ENCODE data around the gene UBFD1. TPM values are rescaled to one million over a fixed set of nuclear protein-coding genes. Genes with fewer than 3 reads are reported as not detected.

Gene UBFD1
- total RNA-seq, 1 experiment from 2014 or later: 98.2 TPM

DNA sequence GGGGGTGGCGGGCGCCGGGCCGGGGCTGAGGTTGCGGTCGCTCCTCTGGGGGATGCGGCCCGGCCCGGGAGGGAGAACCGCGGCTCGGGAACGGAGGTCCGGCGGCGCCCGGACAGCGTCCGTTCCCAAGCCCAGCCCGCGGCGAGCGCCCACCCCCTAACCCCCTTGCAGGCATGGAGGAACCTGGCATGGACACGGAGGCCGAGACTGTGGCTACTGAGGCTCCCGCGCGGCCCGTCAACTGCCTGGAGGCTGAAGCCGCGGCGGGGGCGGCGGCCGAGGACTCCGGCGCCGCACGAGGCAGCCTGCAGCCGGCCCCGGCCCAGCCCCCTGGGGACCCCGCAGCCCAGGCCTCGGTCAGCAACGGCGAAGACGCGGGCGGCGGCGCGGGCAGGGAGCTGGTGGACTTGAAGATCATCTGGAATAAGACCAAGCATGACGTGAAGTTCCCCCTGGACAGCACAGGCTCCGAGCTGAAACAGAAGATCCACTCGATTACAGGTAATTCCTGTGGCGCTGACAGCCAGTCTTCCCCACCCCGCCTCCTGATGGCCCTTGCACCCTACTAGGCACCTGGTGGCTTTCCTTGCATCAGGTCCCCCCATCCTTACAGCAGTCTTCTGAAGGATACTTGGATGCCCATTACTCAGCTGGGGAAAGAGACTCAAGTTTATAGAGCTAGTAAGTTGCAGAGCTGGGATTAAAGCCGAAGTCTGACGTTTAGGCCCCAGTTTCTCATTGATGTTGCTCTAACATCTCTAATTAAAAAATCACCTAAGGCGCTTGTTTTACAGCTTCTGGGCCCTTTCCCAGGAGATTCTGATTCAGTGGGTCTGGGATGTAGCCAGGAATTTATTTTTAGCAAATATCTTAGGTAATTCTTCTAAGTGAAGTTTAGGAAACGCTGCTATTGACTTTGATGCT is 514 bp downstream of the UBFD1 start:
- Histone ChIP-seq H3K4me3 (peak overlapping the region; percentile 98), H3F3A (ENCODE audit: insufficient read depth, low read depth) (peaks cover 13% of the 10 kb centered on the region; the same call in 1 of the 2 replicates), H3K4me1 (replicated peaks; ENCODE audit: insufficient read depth) (peaks cover 26% of the 10 kb centered on the region), H3K27me3 (ENCODE audit: insufficient read depth, low read depth) (no peaks in the 10 kb centered on the region), H2AFZ (peak overlapping the region; percentile 81; the same call in 1 of the 2 replicates), H3K79me2 (ENCODE audit: low read depth) (peaks cover 56% of the 10 kb centered on the region), H3K27ac (peak overlapping the region; percentile 43), H3K4me2 (peak overlapping the region; percentile 97), H3K9me2 (ENCODE audit: insufficient read depth) (no peaks in the 10 kb centered on the region), H4K20me1 (ENCODE audit: insufficient read depth) (peaks cover 18% of the 10 kb centered on the region), H3K36me3 (ENCODE audit: low read depth) (peaks cover 37% of the 10 kb centered on the region), H3K9me3 (ENCODE audit: insufficient read depth, low read depth) (no peaks in the 10 kb centered on the region)
- CTCF ChIA-PET: interaction anchor here (0.6 to 0.9 kb wide), 3 partner anchors 19 to 140 kb away, joined by 3 to 7 read pairs (median 4); no protein-coding TSS in a partner anchor
- BruUV-seq (replicated peaks): no TSS peak
- TF ChIP-seq, protein P1, sequence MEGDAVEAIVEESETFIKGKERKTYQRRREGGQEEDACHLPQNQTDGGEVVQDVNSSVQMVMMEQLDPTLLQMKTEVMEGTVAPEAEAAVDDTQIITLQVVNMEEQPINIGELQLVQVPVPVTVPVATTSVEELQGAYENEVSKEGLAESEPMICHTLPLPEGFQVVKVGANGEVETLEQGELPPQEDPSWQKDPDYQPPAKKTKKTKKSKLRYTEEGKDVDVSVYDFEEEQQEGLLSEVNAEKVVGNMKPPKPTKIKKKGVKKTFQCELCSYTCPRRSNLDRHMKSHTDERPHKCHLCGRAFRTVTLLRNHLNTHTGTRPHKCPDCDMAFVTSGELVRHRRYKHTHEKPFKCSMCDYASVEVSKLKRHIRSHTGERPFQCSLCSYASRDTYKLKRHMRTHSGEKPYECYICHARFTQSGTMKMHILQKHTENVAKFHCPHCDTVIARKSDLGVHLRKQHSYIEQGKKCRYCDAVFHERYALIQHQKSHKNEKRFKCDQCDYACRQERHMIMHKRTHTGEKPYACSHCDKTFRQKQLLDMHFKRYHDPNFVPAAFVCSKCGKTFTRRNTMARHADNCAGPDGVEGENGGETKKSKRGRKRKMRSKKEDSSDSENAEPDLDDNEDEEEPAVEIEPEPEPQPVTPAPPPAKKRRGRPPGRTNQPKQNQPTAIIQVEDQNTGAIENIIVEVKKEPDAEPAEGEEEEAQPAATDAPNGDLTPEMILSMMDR (conservative IDR thresholded peaks at IDR 0.05): no peak
- TF ChIP-seq EZH2 (IDR thresholded peaks at IDR 0.05; ENCODE audit: low read depth): no peak
- intact Hi-C loops (cut with micrococcal nuclease; ENCODE audit: unreplicated experiment): loop anchor here (1.0 to 5.0 kb wide), 4 partner anchors 83 to 944 kb away; partner anchors contain the start of genes COG7, DCTN5 and PALB2
- POLR2A ChIA-PET (ENCODE audit: unreplicated experiment): interaction anchor here (0.5 to 0.8 kb wide), 2 partner anchors 20 to 224 kb away, joined by 4 to 6 read pairs; no protein-coding TSS in a partner anchor
- DNase-seq: no peak

DNA sequence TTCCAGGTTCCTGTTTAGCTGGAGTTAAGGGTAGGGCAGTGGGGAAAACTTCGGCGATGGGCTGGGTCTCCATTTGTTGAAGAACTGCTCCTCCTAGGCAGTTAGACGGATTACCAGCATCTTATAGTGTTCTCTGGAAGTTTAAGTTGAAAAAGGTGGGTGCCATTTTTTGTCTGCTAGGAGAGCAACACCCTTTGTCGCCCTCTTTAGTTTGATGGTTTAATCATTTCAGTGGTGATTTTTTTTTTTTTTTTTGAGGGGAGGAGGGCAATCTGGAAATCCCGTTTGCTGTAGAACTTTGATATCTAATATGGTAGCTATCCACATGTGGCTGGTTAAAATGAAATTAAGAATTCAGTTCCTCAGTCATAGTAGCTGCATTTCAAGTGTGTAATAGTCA is 4.1 kb downstream of the UBFD1 start:
- intact Hi-C loops (cut with micrococcal nuclease; ENCODE audit: unreplicated experiment): no loop called here
- no TSS peak for BruUV-seq (replicated peaks)
- Histone ChIP-seq H4K20me1 (ENCODE audit: insufficient read depth) (peaks cover 18% of the 10 kb centered on the region), H3K36me3 (ENCODE audit: low read depth) (peaks cover 44% of the 10 kb centered on the region), H3F3A (ENCODE audit: insufficient read depth, low read depth) (peaks cover 2% of the 10 kb centered on the region; the same call in 1 of the 2 replicates), H3K27me3 (ENCODE audit: insufficient read depth, low read depth) (no peaks in the 10 kb centered on the region), H3K4me3 (no peak overlapping the region), H3K27ac (no peak overlapping the region), H3K4me1 (replicated peaks; ENCODE audit: insufficient read depth) (peaks cover 15% of the 10 kb centered on the region), H3K9me3 (ENCODE audit: insufficient read depth, low read depth) (no peaks in the 10 kb centered on the region), H3K4me2 (no peak overlapping the region), H2AFZ (no peak overlapping the region), H3K79me2 (ENCODE audit: low read depth) (peaks cover 42% of the 10 kb centered on the region), H3K9me2 (ENCODE audit: insufficient read depth) (no peaks in the 10 kb centered on the region)
- CTCF ChIA-PET: no interaction called here
- POLR2A ChIA-PET (ENCODE audit: unreplicated experiment): no interaction called here
- no peak for DNase-seq
- TF ChIP-seq, protein P1 (conservative IDR thresholded peaks at IDR 0.05): 0 out of 2 replicates have a peak, but pooled peaks have one; percentile 19
- no peak for TF ChIP-seq EZH2 (IDR thresholded peaks at IDR 0.05; ENCODE audit: low read depth)

DNA sequence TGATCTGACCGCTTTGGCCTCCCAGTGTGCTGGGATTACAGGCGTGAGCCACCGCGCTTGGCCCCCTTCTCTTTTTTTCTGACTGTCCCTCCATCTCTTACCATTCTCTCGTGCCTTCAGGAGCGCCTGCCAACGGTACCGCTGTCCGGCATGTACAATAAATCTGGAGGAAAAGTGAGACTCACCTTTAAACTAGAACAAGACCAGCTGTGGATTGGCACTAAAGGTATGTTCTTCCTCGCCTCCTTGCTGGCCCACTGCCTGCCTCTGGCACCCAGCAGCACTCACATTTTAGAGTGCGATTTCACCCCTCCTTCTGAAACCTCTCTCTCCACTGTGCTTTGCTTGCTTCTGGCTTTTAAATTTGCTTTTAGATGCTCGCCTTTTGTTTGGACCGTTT is 5.0 kb downstream of the UBFD1 start:
- peaks cover 38% of the 10 kb centered on the region for H3K79me2 ChIP-seq (ENCODE audit: low read depth)
- no peak overlapping the region for H3K4me2 ChIP-seq
- H3F3A ChIP-seq (ENCODE audit: insufficient read depth, low read depth): no peaks in the 10 kb centered on the region
- TF ChIP-seq, protein P1 (conservative IDR thresholded peaks at IDR 0.05): no peak
- no peak for TF ChIP-seq EZH2 (IDR thresholded peaks at IDR 0.05; ENCODE audit: low read depth)
- H3K4me1 ChIP-seq (replicated peaks; ENCODE audit: insufficient read depth): peaks cover 13% of the 10 kb centered on the region
- DNase-seq: no peak
- POLR2A ChIA-PET (ENCODE audit: unreplicated experiment): no interaction called here
- BruUV-seq (replicated peaks): no TSS peak
- H3K27me3 ChIP-seq (ENCODE audit: insufficient read depth, low read depth): no peaks in the 10 kb centered on the region
- no peak overlapping the region for H3K4me3 ChIP-seq
- H3K27ac ChIP-seq: no peak overlapping the region
- H3K36me3 ChIP-seq (ENCODE audit: low read depth): peaks cover 50% of the 10 kb centered on the region
- no peaks in the 10 kb centered on the region for H3K9me2 ChIP-seq (ENCODE audit: insufficient read depth)
- intact Hi-C loops (cut with micrococcal nuclease; ENCODE audit: unreplicated experiment): no loop called here
- peaks cover 18% of the 10 kb centered on the region for H4K20me1 ChIP-seq (ENCODE audit: insufficient read depth)
- H3K9me3 ChIP-seq (ENCODE audit: insufficient read depth, low read depth): no peaks in the 10 kb centered on the region
- CTCF ChIA-PET: no interaction called here
- H2AFZ ChIP-seq: no peak overlapping the region

Measured in PC-9 (cell line).